SK-N-SH treated with all-trans-retinoic acid at 6 μM for 48 hours (cell line): ENCODE data around the gene SNX11.

Source experiments
- ATAC-seq: fragments of 200-7000 bp; cut with Tn5 transposase; 3 replicates; pipeline ENCODE4 v1.9.1; 2020; ENCODE audit warnings: mild to moderate bottlenecking, moderate library complexity
- ARNTL ChIP-seq: fragments of 450-650 bp; formaldehyde crosslinking; IDR thresholded peaks from 2 replicates; pipeline ENCODE4 v1.5.0; 2020; ENCODE audit warnings: low read depth, mild to moderate bottlenecking, moderate library complexity, borderline replicate concordance
- CSDC2 ChIP-seq: fragments of 250-450 bp; sonication (Bioruptor Pico); IDR thresholded peaks from 2 replicates; pipeline ENCODE4 v1.5.0; 2020; ENCODE audit warnings: mild to moderate bottlenecking, moderate library complexity
- ESRRG ChIP-seq: fragments of 250-450 bp; sonication (Bioruptor Pico); IDR thresholded peaks from 2 replicates; pipeline ENCODE4 v1.6.1; 2021; ENCODE audit warnings: mild to moderate bottlenecking
- GLIS3 ChIP-seq: fragments of 250-450 bp; sonication (Bioruptor Pico); IDR thresholded peaks from 2 replicates; pipeline ENCODE4 v1.5.0; 2020; ENCODE audit warnings: mild to moderate bottlenecking, moderate library complexity
- OSR1 ChIP-seq: fragments of 250-450 bp; sonication (Bioruptor Pico); IDR thresholded peaks from 2 replicates; pipeline ENCODE4 v1.8.0; 2022; ENCODE audit warnings: moderate library complexity, mild to moderate bottlenecking, inconsistent platforms
- PPARA ChIP-seq: fragments of 250-450 bp; sonication (Bioruptor Pico); IDR thresholded peaks from 2 replicates; pipeline ENCODE4 v1.5.0; 2020; ENCODE audit warnings: mild to moderate bottlenecking, borderline replicate concordance
- SNAI2 ChIP-seq: fragments of 250-450 bp; sonication (Bioruptor Pico); IDR thresholded peaks from 2 replicates; pipeline ENCODE4 v1.5.0; 2020; ENCODE audit warnings: mild to moderate bottlenecking, moderate library complexity
- TCF4 ChIP-seq: fragments of 250-450 bp; sonication (Bioruptor Pico); IDR thresholded peaks from 2 replicates; pipeline ENCODE4 v1.8.0; 2021; ENCODE audit warnings: mild to moderate bottlenecking, moderate library complexity, borderline replicate concordance
- TOX ChIP-seq: fragments of 250-450 bp; sonication (Bioruptor Pico); IDR thresholded peaks from 2 replicates; pipeline ENCODE4 v1.8.0; 2021; ENCODE audit warnings: mild to moderate bottlenecking, moderate library complexity, borderline replicate concordance
- ZC3H10 ChIP-seq: fragments of 250-450 bp; sonication (Bioruptor Pico); IDR thresholded peaks from 2 replicates; pipeline ENCODE4 v1.5.1; 2021; ENCODE audit warnings: mild to moderate bottlenecking, moderate library complexity
- ZFP3 ChIP-seq: fragments of 250-450 bp; sonication (Bioruptor Pico); IDR thresholded peaks from 2 replicates; pipeline ENCODE4 v1.5.0; 2020; ENCODE audit warnings: mild to moderate bottlenecking, moderate library complexity
- ZFP30 ChIP-seq: fragments of 450-650 bp; formaldehyde crosslinking; IDR thresholded peaks from 2 replicates; pipeline ENCODE4 v1.5.0; 2022; ENCODE audit warnings: mild to moderate bottlenecking, moderate library complexity
- ZNF565 ChIP-seq: fragments of 450-650 bp; formaldehyde crosslinking; conservative IDR thresholded peaks from 2 replicates; pipeline ENCODE4 v1.5.0; 2020; ENCODE audit warnings: low read depth, mild to moderate bottlenecking, moderate library complexity
- ZNF8 ChIP-seq: fragments of 450-650 bp; formaldehyde crosslinking; IDR thresholded peaks from 2 replicates; pipeline ENCODE4 v1.5.0; 2020; ENCODE audit warnings: mild to moderate bottlenecking, moderate library complexity
- TF ChIP-seq, protein P1 (sequence below): fragments of 250-450 bp; sonication (Bioruptor Pico); IDR thresholded peaks from 2 replicates; pipeline ENCODE4 v1.8.0; 2021; ENCODE audit warnings: low read depth, mild to moderate bottlenecking, moderate library complexity, borderline replicate concordance
- TF ChIP-seq, protein P2 (sequence below): fragments of 250-450 bp; sonication (Bioruptor Pico); IDR thresholded peaks from 2 replicates; pipeline ENCODE4 v1.5.1; 2020; ENCODE audit warnings: low read depth, mild to moderate bottlenecking, moderate library complexity
- TF ChIP-seq, protein P3 (sequence below): fragments of 250-450 bp; sonication (Bioruptor Pico); IDR thresholded peaks from 2 replicates; pipeline ENCODE4 v1.5.0; 2020; ENCODE audit warnings: mild to moderate bottlenecking, moderate library complexity

The SNX11 gene

DNA sequence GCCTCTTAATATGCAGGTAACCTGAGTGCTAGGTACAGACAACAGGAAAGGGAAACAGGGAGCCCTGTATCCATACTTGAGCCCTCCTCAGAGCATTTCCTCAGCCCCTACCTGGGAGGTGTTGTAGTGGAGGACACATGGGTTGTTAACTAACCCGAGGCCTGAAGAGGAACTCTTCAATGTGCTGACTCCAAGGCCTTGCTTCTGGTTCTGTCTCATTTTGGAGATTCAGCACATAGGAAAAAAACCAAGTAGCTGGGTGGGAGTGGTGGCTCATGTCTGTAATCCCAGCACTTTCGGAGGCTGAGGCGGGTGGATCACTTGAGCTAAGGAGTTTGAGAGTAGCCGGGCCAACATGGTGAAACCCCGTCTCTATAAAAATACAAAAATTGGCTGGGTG lies 24.8 kb downstream of the SNX11 start:
- TF ChIP-seq ARNTL, result no peak
- TF ChIP-seq CSDC2 (CRISPR knock-in tag), result no peak
- no peak for TF ChIP-seq SNAI2 (CRISPR knock-in tag)
- no peak for TF ChIP-seq ZNF8 (CRISPR knock-in tag)
- TF ChIP-seq ZFP30 (CRISPR knock-in tag), result no peak
- TF ChIP-seq ZNF565 (CRISPR knock-in tag), result no peak
- TF ChIP-seq, protein P1, sequence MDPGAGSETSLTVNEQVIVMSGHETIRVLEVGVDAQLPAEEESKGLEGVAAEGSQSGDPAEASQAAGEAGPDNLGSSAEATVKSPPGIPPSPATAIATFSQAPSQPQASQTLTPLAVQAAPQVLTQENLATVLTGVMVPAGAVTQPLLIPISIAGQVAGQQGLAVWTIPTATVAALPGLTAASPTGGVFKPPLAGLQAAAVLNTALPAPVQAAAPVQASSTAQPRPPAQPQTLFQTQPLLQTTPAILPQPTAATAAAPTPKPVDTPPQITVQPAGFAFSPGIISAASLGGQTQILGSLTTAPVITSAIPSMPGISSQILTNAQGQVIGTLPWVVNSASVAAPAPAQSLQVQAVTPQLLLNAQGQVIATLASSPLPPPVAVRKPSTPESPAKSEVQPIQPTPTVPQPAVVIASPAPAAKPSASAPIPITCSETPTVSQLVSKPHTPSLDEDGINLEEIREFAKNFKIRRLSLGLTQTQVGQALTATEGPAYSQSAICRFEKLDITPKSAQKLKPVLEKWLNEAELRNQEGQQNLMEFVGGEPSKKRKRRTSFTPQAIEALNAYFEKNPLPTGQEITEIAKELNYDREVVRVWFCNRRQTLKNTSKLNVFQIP (CRISPR knock-in tag), result no peak
- TF ChIP-seq ZC3H10 (CRISPR knock-in tag), result no peak
- no peak for TF ChIP-seq TOX
- no peak for TF ChIP-seq ESRRG (CRISPR knock-in tag)
- TF ChIP-seq OSR1, result no peak
- no peak for ATAC-seq

DNA sequence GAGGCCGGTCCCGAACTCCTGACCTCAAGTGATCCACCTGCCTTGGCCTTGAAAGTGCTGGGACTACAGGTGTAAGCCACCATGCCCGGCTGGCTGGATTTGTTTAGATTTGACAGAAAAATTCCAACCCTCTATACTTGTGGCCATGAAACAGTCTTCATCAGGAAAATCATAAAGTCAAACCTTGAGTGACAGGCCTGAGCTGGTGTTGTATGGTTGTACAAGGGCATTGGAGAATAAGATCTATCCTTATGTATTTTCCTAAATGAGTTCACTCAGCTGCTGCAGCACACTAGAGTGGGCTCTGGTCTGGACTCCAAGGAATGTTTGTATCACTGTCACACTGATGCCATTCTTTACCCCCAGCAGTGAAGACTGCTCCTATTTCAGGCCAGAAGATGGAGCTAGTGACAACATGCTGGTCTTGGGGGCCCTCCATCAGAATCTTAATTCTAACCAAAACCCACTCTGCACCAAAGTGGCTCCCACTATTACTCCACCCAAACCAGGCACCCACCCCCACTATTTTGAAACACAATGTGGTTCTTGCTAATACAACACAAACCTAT lies 27.4 kb downstream of the SNX11 start:
- ATAC-seq, result no peak
- TF ChIP-seq TCF4 (CRISPR knock-in tag) (no peak), ZFP3 (CRISPR knock-in tag) (no peak), SNAI2 (CRISPR knock-in tag) (no peak), CSDC2 (CRISPR knock-in tag) (no peak), PPARA (CRISPR knock-in tag) (no peak)
- TF ChIP-seq, protein P2, sequence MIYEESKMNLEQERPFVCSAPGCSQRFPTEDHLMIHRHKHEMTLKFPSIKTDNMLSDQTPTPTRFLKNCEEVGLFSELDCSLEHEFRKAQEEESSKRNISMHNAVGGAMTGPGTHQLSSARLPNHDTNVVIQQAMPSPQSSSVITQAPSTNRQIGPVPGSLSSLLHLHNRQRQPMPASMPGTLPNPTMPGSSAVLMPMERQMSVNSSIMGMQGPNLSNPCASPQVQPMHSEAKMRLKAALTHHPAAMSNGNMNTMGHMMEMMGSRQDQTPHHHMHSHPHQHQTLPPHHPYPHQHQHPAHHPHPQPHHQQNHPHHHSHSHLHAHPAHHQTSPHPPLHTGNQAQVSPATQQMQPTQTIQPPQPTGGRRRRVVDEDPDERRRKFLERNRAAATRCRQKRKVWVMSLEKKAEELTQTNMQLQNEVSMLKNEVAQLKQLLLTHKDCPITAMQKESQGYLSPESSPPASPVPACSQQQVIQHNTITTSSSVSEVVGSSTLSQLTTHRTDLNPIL (CRISPR knock-in tag), result no peak
- TF ChIP-seq, protein P3, sequence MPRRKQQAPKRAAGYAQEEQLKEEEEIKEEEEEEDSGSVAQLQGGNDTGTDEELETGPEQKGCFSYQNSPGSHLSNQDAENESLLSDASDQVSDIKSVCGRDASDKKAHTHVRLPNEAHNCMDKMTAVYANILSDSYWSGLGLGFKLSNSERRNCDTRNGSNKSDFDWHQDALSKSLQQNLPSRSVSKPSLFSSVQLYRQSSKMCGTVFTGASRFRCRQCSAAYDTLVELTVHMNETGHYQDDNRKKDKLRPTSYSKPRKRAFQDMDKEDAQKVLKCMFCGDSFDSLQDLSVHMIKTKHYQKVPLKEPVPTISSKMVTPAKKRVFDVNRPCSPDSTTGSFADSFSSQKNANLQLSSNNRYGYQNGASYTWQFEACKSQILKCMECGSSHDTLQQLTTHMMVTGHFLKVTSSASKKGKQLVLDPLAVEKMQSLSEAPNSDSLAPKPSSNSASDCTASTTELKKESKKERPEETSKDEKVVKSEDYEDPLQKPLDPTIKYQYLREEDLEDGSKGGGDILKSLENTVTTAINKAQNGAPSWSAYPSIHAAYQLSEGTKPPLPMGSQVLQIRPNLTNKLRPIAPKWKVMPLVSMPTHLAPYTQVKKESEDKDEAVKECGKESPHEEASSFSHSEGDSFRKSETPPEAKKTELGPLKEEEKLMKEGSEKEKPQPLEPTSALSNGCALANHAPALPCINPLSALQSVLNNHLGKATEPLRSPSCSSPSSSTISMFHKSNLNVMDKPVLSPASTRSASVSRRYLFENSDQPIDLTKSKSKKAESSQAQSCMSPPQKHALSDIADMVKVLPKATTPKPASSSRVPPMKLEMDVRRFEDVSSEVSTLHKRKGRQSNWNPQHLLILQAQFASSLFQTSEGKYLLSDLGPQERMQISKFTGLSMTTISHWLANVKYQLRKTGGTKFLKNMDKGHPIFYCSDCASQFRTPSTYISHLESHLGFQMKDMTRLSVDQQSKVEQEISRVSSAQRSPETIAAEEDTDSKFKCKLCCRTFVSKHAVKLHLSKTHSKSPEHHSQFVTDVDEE, result no peak
- TF ChIP-seq, protein P1 (CRISPR knock-in tag), result no peak

DNA sequence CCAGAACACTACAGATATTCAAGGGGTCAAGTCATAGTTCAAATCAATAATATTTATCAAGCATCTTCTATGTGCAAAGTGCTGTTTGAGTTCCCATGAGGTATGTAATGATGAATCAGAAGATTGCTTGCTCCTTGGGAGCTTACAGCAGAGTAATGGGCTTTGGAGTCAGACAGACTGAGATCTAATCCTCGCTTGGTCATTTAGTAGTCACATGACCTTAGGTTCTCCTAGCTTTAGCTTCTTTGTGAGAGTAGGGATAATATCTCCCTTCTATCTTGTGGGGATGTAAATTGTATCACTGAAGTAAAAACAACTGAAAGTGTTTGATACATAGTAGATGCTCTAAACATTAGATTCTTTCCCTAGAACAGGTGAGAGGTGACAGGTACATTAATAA lies 30.1 kb downstream of the SNX11 start:
- TF ChIP-seq, protein P2 (CRISPR knock-in tag), result no peak
- TF ChIP-seq GLIS3 (CRISPR knock-in tag), result no peak
- TF ChIP-seq ZNF8 (CRISPR knock-in tag), result no peak
- no peak for TF ChIP-seq SNAI2 (CRISPR knock-in tag)
- TF ChIP-seq, protein P3, result no peak
- TF ChIP-seq ZNF565 (CRISPR knock-in tag), result no peak
- no peak for TF ChIP-seq ARNTL
- TF ChIP-seq ZC3H10 (CRISPR knock-in tag), result no peak
- ATAC-seq, result no peak
